A549 treated with AZD9567 at 1 μM for 4 hours (cell line): Measurements from ENCODE around the gene ARHGEF37. TPM values are rescaled to one million over a fixed set of nuclear protein-coding genes. Genes with fewer than 3 reads are reported as not detected.

Experiments used
- total RNA-seq: library from RNA; stranded (reverse); fragments of 200-300 nt; extraction: Qiagen RNA extraction; gene quantifications from 5 replicates; pipeline ENCODE4 v1.2.3, GENCODE V29; 2022; ENCODE audit not compliant: insufficient read depth

Gene ARHGEF37
- total RNA-seq, result 1.3 to 1.9 TPM (median 1.5 TPM) in 5 replicates

GRCh38 chr5:149581192-149581861 is at the start of gene ARHGEF37:
ARHGEF37 (plus strand) TSS chr5:149581498; CDS start chr5:149597770, 16,272 bp downstream.

DNA sequence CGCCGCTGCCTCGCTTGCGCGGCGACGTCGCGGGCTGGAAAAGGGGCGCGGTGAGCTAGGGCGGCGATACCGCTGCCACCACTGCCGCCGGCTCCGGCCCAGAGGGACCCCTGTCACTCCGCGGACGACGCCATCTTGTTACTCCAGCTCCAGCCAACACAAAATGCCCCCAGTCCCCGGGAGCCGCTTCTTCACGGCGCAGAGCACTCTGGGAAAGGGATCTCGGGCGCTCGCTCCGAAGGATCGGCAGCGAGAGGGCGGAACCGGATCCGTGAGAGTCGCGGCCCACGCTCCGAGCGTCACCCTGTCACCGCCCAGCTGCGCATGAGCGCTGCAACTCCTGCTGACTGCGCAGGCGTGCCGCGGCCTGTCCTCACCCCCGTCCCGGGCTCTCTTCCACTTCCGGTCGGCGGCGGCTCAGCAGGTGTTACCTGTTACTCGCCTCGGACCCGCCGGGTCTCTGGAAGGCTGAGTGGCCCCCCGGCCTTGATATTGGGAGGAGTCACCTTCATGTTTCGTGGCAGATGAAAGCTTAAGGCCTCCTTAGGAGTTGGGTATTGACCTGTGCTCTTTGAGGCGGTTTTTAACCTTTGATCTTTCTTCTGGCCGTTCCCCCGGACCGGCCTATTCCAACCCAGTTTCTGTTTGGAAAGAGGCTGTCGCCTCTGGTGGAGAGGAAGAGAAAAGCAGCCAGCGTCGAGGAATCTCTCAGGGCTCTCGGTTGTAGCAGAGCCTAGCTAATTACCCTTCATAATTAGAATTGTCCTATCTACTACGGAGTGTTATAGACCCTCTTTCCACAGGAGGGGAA is 29.9 kb upstream of the ARHGEF37 start, which contains the start of gene CSNK1A1:
Gene CSNK1A1, minus strand, starts transcription at position 213 of the 811 bp plus-strand sequence. CDS start 475 bp downstream, outside the sequence.

Other genes with a start within 250 kb of the ARHGEF37 start
- gene GRPEL2, start 236.0 kb upstream of the ARHGEF37 start, total RNA-seq, result 6.3 to 9.7 TPM (median 7.5 TPM) in 5 replicates
- 0.79 to 4.1 TPM (median 3.7 TPM) in 5 replicates for gene PCYOX1L, start 223.5 kb upstream of the ARHGEF37 start, total RNA-seq
- gene IL17B, start 202.2 kb upstream of the ARHGEF37 start, total RNA-seq, result 0.13 to 0.38 TPM in 2 of 5 replicates, not detected in the others
- 123 to 185 TPM (median 131 TPM) in 5 replicates for gene CSNK1A1, start 30.1 kb upstream of the ARHGEF37 start, total RNA-seq
- gene PPARGC1B, start 148.8 kb downstream of the ARHGEF37 start, total RNA-seq, result 3.4 to 5.9 TPM (median 5.2 TPM) in 5 replicates